HTR-8/SVneo (cell line): ENCODE results near the gene AKR1E2.

Experiments used
- DNase-seq: peaks from one replicate; pipeline ENCODE4 v3.0.0; 2011; ENCODE audit warnings: low spot score, mixed read lengths; ENCODE audit not compliant: insufficient read length
- FAIRE-seq: peaks from 2 replicates; lab custom pipeline; 2011; peaks lifted over from hg19 to GRCh38; lab: Jason Lieb, UNC

The AKR1E2 gene

GRCh38 chr10:4839353-4839752, 13.3 kb downstream of the AKR1E2 start:
- no peak for FAIRE-seq
- no peak for DNase-seq

DNA sequence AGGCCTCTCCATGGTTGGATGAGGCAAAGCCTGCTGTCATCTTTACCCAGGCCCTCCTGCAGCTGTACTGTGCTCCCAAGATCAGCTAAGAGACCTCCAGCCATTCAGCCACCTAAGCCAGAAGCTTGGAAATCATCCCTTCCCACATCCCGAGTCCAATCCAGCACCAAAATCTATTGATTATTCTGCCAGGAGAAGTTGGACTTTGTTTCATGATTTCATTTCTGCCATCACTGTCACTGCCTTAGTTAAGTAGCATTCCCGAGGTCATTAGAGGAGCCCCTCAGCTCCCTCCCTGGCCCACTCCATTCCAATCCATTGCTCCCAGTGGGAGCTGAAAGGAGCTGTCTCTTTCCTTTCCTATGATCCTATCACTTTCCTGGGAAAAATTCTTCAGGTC, 14.1 kb downstream of the AKR1E2 start:
- DNase-seq = no peak
- FAIRE-seq = no peak

- no peak for DNase-seq
- no peak for FAIRE-seq
Observed at GRCh38 chr10:4843525-4844180, 17.6 kb downstream of the AKR1E2 start.

GRCh38 chr10:4844864-4845263, 18.9 kb downstream of the AKR1E2 start:
- no peak for DNase-seq
- FAIRE-seq = no peak

GRCh38 chr10:4845766-4846165, 19.8 kb downstream of the AKR1E2 start:
- DNase-seq (no peak), FAIRE-seq (no peak)

DNA sequence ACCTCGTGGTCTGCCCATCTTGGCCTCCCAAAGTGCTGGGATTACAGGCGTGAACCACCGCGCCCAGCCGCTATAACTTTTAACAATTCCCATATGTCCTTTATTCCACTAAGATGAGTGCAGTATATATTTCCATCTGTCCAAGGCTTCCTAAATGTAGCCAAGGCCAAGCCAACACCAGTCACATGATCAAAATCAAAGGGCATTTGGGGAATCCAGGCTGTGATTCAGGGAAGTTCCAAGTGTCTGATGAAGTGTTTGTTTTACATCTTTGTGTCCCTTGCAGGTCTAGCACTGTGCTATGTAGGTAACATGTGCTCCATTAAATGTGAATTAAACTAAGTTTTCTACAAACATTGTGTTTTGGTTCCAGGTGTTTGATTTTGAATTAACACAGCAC, 20.8 kb downstream of the AKR1E2 start:
- FAIRE-seq (no peak), DNase-seq (no peak)

DNA sequence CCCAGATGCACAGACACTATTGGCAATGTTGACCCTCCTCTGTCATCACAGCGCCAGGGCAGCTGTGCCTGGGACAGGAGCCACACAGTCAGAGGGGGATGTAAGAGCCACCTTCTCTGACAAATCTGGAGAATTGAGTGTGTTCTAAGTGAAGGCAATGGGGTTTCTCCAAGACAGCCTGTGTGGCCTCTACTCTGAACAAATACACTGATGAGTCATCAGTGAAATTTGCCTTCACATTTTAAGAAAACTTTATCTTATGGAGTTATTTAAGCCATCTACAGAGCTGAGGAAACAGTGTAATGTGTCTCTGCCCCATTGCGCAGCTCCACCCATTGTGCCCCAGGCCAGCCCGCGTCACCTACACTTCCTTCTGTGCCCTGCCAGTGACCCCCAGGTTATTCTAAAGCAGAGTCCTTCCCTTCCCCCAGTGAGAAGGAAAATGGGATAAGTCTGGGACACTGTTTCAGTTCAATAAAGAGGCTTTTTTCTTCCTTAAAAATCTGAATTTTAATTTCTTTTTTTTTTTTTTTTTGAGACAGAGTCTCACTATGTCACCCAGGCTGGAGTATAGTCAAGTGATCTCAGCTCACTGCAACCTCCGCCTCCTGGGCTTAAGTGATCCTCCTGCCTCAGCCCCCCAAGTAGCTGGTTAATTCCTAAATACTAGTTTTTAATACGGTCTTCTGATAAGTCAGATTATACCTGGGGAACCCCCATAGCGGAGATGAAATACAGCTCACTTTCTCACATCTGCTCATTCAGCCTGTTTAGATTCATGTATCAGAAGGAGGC, 21.8 kb downstream of the AKR1E2 start:
- FAIRE-seq = no peak
- peak; percentile 60 for DNase-seq

DNA sequence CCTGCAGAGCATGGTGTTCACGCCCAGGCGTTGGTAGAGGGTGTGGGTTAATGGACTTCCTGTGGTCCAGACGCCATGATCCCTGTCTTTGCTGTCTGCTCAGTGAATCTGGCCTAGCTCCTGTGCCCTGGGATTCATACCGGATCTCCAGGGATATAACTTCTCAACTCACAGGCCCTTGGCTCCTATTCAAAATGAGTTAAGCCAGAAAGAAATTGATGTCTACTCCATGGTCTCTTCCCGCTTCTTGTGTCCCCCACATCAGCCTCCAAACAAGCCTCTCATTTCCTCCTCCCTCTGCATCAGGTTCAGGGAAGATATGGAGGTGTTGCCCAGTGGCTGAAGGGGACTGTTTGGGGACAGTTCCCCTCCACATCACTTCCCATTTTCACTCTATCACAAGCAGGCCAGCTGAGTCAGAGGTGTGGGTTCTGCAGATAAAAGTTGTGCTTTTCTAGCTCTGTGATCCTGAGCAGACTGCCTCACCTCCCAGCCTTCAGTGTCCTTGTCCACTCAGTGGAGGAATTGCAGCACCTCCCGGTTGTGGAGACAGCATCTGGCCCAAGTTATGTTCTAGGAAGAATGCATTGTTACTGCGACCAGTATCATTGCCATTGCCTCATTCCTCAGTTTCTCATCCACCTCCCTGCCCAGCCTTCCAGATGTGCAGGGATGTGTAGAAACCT, 22.5 kb downstream of the AKR1E2 start:
- no peak for FAIRE-seq
- no peak for DNase-seq

GRCh38 chr10:4849042-4849402, 23.0 kb downstream of the AKR1E2 start:
- no peak for FAIRE-seq

GRCh38 chr10:4849555-4850242, 23.7 kb downstream of the AKR1E2 start:
- DNase-seq (peak; percentile 61), FAIRE-seq (peak; percentile 42)

More at GRCh38 chr10:4849042-4849402, 23.0 kb downstream of the AKR1E2 start:
- DNase-seq = no peak

DNA sequence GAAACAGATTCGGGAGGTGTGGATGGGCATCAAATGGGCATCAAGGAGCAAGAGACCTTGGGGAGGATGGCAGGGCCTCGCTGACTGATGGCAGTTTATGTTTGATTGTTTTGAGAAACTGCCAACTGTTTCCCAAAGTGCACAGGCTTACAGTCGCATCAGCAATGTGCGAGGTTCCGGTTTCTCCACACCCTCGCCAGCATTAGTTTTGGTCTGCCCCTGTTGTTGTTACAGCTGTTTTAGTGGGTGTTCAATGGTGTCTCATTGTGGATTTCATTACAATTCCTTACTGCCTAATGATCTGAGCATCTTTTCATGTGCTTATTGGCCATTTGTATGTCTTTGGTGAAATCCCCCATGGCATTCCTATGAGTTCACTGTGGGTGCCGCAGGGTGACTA, 24.4 kb downstream of the AKR1E2 start:
- DNase-seq (no peak), FAIRE-seq (no peak)

- DNase-seq = no peak
- no peak for FAIRE-seq
Observed at GRCh38 chr10:4851176-4851575, 25.2 kb downstream of the AKR1E2 start.

GRCh38 chr10:4851846-4852245, 25.8 kb downstream of the AKR1E2 start:
- FAIRE-seq (no peak), DNase-seq (no peak)

DNA sequence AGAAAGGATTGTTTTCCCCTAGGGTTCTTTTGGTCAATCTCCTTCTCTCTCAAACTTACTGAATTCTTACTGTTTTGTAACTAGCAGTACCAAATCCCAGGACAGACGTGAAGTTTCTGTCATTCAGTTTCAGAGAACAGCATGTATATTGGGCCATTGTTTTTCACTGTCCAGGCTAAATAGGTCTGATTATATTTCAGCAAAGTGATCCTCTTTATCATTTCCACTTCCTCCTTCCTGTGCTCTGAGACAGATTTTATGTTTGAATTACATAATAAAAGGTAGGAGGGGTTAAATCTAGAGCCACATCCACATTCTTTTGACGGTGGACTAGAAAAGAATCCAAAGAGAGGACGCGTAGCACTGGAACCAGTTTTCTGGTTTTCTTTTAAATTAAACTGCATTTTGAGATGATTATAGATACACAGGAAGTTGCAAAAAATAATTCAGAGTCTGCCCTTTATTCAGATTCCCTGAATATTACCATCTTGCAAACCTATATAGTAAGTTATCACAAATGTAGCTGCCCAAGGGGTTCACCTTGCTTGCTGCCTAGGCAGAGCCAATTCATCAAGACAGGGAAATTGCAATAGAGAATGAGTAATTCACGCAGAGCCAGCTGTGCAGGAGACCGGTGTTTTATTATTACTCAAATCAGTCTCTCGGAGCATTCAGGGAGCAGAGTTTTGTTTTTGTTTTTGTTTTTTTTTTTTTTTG, 40.1 kb downstream of the AKR1E2 start:
- DNase-seq (no peak), FAIRE-seq (no peak)

DNA sequence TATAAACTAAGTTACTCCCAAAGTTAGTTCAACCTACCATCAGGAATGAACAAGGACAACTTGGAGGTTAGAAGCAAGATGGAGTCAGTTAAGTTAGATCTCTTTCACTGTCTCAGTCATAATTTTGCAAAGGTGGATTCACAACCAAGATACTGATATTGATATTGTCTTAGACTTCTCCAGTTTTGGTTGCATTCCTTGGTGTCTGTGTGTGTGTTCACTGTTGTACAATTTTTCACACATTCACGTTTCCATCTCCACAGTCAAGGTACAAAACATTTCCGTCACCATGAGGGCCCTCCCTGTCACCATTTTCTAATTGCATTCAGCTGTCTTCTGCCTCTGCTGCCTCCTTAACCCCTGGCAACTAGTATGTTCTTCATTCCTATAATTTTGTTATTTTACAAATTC, 41.1 kb downstream of the AKR1E2 start:
- FAIRE-seq (peak; percentile 69), DNase-seq (no peak)

GRCh38 chr10:4867520-4868356, 41.7 kb downstream of the AKR1E2 start:
- FAIRE-seq (no peak), DNase-seq (no peak)

DNA sequence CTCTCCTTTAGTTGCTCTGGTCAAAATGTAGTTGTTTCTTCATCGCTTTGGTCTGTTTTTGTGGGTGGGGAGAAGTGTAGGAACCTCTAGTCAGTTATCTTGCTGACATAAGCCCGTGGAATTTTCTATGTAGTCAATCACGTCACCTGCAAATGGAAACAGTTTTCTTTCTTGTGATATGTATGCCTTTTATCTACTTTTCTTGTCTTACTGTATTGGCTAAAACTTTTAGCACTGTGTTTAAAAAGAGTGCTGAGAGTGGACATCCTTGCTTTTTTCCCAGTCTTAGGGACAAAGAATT, 42.3 kb downstream of the AKR1E2 start:
- FAIRE-seq (no peak), DNase-seq (no peak)

- no peak for FAIRE-seq
- DNase-seq = no peak
Observed at GRCh38 chr10:4882704-4883078, 56.7 kb downstream of the AKR1E2 start.

DNA sequence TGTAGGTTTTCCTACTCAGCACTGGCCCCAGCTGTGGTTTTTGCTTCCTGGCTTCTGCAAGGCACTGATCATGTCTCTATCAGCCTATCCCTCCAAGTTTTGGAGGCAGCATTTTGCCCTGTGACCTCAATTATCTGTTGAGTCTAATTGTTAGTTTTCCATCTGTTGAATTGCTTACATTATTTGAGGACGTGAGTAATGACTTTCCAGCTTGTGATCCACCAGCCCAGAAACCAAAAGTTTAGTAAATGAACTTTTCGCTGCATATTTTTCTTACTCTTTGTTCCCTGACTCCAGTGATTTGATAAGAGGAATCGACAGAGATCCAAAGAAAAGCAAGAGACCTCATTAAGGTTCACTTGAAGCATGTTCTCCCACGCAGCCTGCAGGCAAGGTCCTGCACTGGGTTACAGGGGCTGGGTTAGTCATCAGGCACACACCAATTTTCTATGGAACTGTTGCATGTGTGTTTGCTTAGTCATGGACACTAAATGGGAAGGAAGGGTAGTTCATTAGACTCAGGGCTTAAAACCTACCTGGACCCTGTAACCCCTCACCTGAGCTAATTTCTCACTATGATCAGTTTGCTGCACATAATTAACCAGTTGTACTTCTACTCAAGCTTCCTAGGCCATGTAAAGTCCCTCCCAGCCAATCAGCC, 57.2 kb downstream of the AKR1E2 start:
- FAIRE-seq (no peak), DNase-seq (peak; percentile 2)
